Endothelial cell of umbilical vein (primary cell): ENCODE data around the gene SMAD9. TPM values are rescaled to one million over a fixed set of nuclear protein-coding genes. Genes with fewer than 3 reads are reported as not detected.

Experiments used
- BruUV-seq: library from RNA; stranded (reverse); fragments of 400-500 nt; replicated peaks from 2 replicates; lab custom pipeline; 2021; lab: Mats Ljungman, UMichigan
- CTCF ChIA-PET: fragments of 300-600, 350-600 bp; sonication (Branson Sonifier 250); formaldehyde crosslinking; loops from one replicate; lab custom pipeline; 2021; ENCODE audit warnings: antibody characterized with exemption, inconsistent platforms; lab: Charles Lee
- POLR2A ChIA-PET: fragments of 300-600, 350-600 bp; sonication (Branson Sonifier 250); formaldehyde crosslinking; loops from one replicate; lab custom pipeline; 2021; ENCODE audit warnings: antibody characterized with exemption, inconsistent platforms; lab: Charles Lee
- DNase-seq: peaks from one replicate; pipeline ENCODE4 v3.0.0-alpha.2; 2011; ENCODE audit warnings: low read depth, low spot score
- FAIRE-seq: peaks from 2 replicates; lab custom pipeline; 2011; peaks lifted over from hg19 to GRCh38; lab: Jason Lieb, UNC
- H2AFZ ChIP-seq: 2 replicates; pipeline ENCODE4 v1.6.0; 2012; ENCODE audit warnings: low read depth, low read length, control low read depth, inconsistent platforms
- H3K27ac ChIP-seq: 2 replicates; pipeline ENCODE4 v1.5.1; 2011; ENCODE audit warnings: low read depth, mild to moderate bottlenecking, control low read depth, low read length, moderate library complexity; ENCODE audit not compliant: insufficient read depth
- H3K27me3 ChIP-seq, 2 experiments: 2 replicates each; pipeline versions ENCODE4 v1.6.0 to v1.6.1; 2011; ENCODE audit warnings: low read length in 2 of 2, mixed read lengths in 1 of 2; ENCODE audit not compliant: control insufficient read depth in 2 of 2, insufficient read depth in 2 of 2
- H3K36me3 ChIP-seq, 2 experiments: 2 replicates in 1 of 2; 3 replicates in 1 of 2; pipeline ENCODE4 v1.5.1; 2011; ENCODE audit warnings: low read length in 2 of 2, mild to moderate bottlenecking in 1 of 2, moderate library complexity in 1 of 2; ENCODE audit not compliant: control insufficient read depth in 2 of 2, insufficient read depth in 2 of 2; ENCODE audit errors: extremely low read depth in 1 of 2
- H3K4me1 ChIP-seq: 3 replicates; pipeline ENCODE4 v1.5.1; 2011; ENCODE audit warnings: mild to moderate bottlenecking, low read length; ENCODE audit not compliant: control insufficient read depth, insufficient read depth; ENCODE audit errors: extremely low read depth
- H3K4me2 ChIP-seq: 2 replicates; pipeline ENCODE4 v1.6.1; 2011; ENCODE audit warnings: low read length, control low read depth, mixed read lengths; ENCODE audit not compliant: insufficient read depth
- H3K4me3 ChIP-seq, 3 experiments: fragments of 200-600 bp in 1 of 3; sonication (generic), shearing (Covaris generic) in 1 of 3; replicated peaks in 1 of 3; 2 replicates each; pipeline ENCODE4 v1.5.1; 2011 to 2016; ENCODE audit warnings: control low read depth in 3 of 3, low read length in 3 of 3, mild to moderate bottlenecking in 2 of 3, inconsistent platforms in 1 of 3, low read depth in 1 of 3, moderate library complexity in 1 of 3; ENCODE audit not compliant: insufficient read depth in 1 of 3
- H3K79me2 ChIP-seq: 2 replicates; pipeline ENCODE4 v1.6.0; 2012; ENCODE audit warnings: low read length, inconsistent platforms; ENCODE audit not compliant: control insufficient read depth, insufficient read depth
- H3K9ac ChIP-seq: replicated peaks from 2 replicates; pipeline ENCODE3; 2011; ENCODE audit warnings: low read length, control low read depth; ENCODE audit not compliant: insufficient read depth; ENCODE audit errors: extremely low read depth
- H3K9me1 ChIP-seq: replicated peaks from 3 replicates; pipeline ENCODE4 v1.6.0; 2011; ENCODE audit warnings: mild to moderate bottlenecking, low read length; ENCODE audit not compliant: control insufficient read depth, insufficient read depth; ENCODE audit errors: extremely low read depth
- H3K9me3 ChIP-seq: replicated peaks from 2 replicates; pipeline ENCODE4 v1.5.1; 2012; ENCODE audit warnings: low read length, inconsistent platforms; ENCODE audit not compliant: control insufficient read depth, insufficient read depth
- H4K20me1 ChIP-seq: replicated peaks from 2 replicates; pipeline ENCODE3; 2011; ENCODE audit warnings: mild to moderate bottlenecking, low read length; ENCODE audit not compliant: control insufficient read depth, insufficient read depth; ENCODE audit errors: extremely low read depth
- CTCF ChIP-seq, 2 donors: IDR thresholded peaks; 1 replicate in 1 of 2; 2 replicates in 1 of 2; pipeline ENCODE4 v1.5.1; 2011; ENCODE audit warnings: low read length in 2 of 2, mild to moderate bottlenecking in 2 of 2, moderate library complexity in 2 of 2, control low read depth in 1 of 2, inconsistent platforms in 1 of 2, low read depth in 1 of 2; ENCODE audit not compliant: insufficient read depth in 1 of 2; ENCODE audit errors: extremely low read depth in 1 of 2
- EZH2 ChIP-seq: IDR thresholded peaks from 2 replicates; pipeline ENCODE4 v1.6.1; 2012; ENCODE audit warnings: borderline replicate concordance, low read depth, mild to moderate bottlenecking, moderate library complexity, low read length, inconsistent platforms; ENCODE audit not compliant: severe bottlenecking
- FOS ChIP-seq: IDR thresholded peaks from 2 replicates; pipeline ENCODE4 v1.6.1; 2011; ENCODE audit warnings: mild to moderate bottlenecking, low read length, moderate library complexity, borderline replicate concordance; ENCODE audit not compliant: insufficient read depth
- GATA2 ChIP-seq: IDR thresholded peaks from 2 replicates; pipeline ENCODE4 v1.7.0; 2011; ENCODE audit warnings: low read depth, mild to moderate bottlenecking, moderate library complexity, mixed read lengths, low read length; ENCODE audit not compliant: insufficient read length, insufficient read depth
- JUN ChIP-seq: IDR thresholded peaks from 2 replicates; pipeline ENCODE4 v1.6.1; 2011; ENCODE audit warnings: borderline replicate concordance, low read depth; ENCODE audit not compliant: insufficient read length, insufficient read depth
- MAX ChIP-seq: IDR thresholded peaks from 2 replicates; pipeline ENCODE4 v1.6.1; 2011; ENCODE audit not compliant: insufficient read depth, insufficient read length
- MYC ChIP-seq: IDR thresholded peaks from one replicate; pipeline ENCODE4 v1.6.1; 2011; ENCODE audit warnings: mild to moderate bottlenecking, low read depth, low read length
- POLR2A ChIP-seq: IDR thresholded peaks from 2 replicates; pipeline ENCODE4 v1.6.1; 2012; ENCODE audit warnings: low read depth, mild to moderate bottlenecking, control low read depth, low read length
- POLR2AphosphoS5 ChIP-seq: IDR thresholded peaks from 2 replicates; pipeline ENCODE4 v1.6.1; 2012; ENCODE audit warnings: low read depth, mild to moderate bottlenecking, control low read depth, low read length, moderate library complexity; ENCODE audit not compliant: insufficient read depth
- dilution Hi-C: fragments of 300-500 bp; cut with MboI; formaldehyde crosslinking; loops from one replicate; pipeline ENCODE4 v1.15.0; 2019; ENCODE audit warnings: low sequenced_read_pairs; ENCODE audit not compliant: extremely low pct_ligation_motif_present
- intact Hi-C: fragments of 100-400 bp; cut with micrococcal nuclease; formaldehyde crosslinking; loops from one replicate; pipeline ENCODE4 v1.10.0; 2022
- polyA plus RNA-seq, 4 experiments: library from polyadenylated mRNA; depleted of rRNA in 3 of 4; stranded (reverse) in 3 of 4; unstranded in 1 of 4; fragments of >200 nt; gene quantifications; 2 replicates each; pipeline versions ENCODE4 v1.2.1 to v1.2.3, GENCODE V29; 2011 to 2012; ENCODE audit warnings: missing spikeins in 1 of 4
- total RNA-seq: library from RNA; stranded (reverse); gene quantifications from 2 replicates; pipeline ENCODE4 v1.2.3, GENCODE V29; 2021

The SMAD9 gene
- total and polyA plus RNA-seq, 2 donors (not counting 3 experiments of a cell fraction or from before 2014, with no cell fraction given), result 2.2 to 4.2 TPM

- DNase-seq (no peak), FAIRE-seq (no peak)
- Histone ChIP-seq H3K27me3 (no peaks in the 10 kb centered on the region), H4K20me1 (no peaks in the 10 kb centered on the region), H3K27ac (no peak overlapping the region), H2AFZ (no peak overlapping the region), H3K4me1 (no peaks in the 10 kb centered on the region), H3K9me1 (no peaks in the 10 kb centered on the region), H3K36me3 (peaks cover 0 to 4% of the 10 kb centered on the region in 2 experiments), H3K79me2 (no peaks in the 10 kb centered on the region), H3K9ac (no peak overlapping the region), H3K9me3 (no peaks in the 10 kb centered on the region), H3K4me3 (no peak overlapping the region), H3K4me2 (no peak overlapping the region)
- ChIA-PET POLR2A (no interaction called here), CTCF (interaction anchor here (0.6 kb wide), 1 partner anchor 160 kb away, joined by 4 read pairs; the partner anchor contains the start of gene ALG5)
- intact Hi-C loops, result no loop called here
- dilution Hi-C loops, result no loop called here
- TF ChIP-seq GATA2 (no peak), POLR2AphosphoS5 (no peak), JUN (no peak), MAX (no peak), EZH2 (no peak), MYC (no peak), POLR2A (no peak), FOS (no peak), CTCF (IDR thresholded peaks at IDR 0.05; ENCODE audit: extremely low read depth in 1 of 2, insufficient read depth in 1 of 2, low read depth in 1 of 2, low read length in 2 of 2) (no peak)
- BruUV-seq, result no TSS peak
Observed at GRCh38 chr13:36839281-36839680, 80.8 kb downstream of the SMAD9 start.
